Glomerular visceral epithelial cell (primary cell): ENCODE measurements around the gene MAPK10.
A peak's percentile ranks its signal among the peaks of the same experiment; 100 is the strongest.
"Not testable (repeated sequence)": the region's sequence is repeated elsewhere in the genome, so short reads cannot be mapped to it uniquely, and the experiment has no call there.

Experiments used
- DNase-seq: peaks from one replicate; pipeline ENCODE4 v3.0.0-alpha.2; 2016; ENCODE audit errors: extremely low spot score

Gene MAPK10

DNA sequence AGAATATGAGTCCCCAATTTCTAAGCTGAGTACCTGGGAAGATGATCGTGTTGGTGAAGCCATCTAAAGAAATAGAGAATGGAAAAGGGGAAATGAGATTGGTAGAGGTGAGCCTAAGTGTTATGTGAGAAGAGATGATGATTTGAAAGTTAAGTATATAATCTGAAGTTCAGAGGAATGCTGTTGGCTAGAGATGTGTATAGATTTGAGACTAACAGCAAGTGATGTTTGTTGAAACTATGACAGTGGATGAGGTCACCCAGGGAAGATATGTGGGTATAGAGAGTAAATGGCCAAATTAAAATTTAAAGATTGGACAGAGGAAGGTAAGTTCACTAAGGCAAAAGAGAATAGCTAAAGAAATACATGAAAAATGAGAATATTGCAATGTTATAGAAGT lies 324.2 kb downstream of the MAPK10 start:
- DNase-seq, result no peak

DNA sequence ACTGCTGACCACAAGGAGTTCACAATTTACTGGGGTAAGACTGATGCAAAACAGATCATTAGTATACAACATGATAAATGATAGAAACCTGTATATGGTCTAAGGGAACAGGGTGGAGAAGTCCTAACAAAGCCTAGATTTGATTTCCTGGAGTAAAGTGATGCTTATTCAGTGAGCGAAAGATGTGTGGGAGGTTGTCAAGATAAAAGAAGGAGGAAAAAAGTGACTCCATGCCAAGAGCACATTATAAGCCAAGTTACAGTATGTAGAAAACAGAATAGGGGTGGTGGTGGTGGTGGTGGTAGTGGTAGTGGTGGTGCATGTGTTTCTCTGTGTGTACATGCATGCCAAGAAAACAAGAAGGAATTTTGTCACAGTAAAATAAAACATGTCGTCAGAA lies 325.2 kb downstream of the MAPK10 start:
- no peak for DNase-seq

DNA sequence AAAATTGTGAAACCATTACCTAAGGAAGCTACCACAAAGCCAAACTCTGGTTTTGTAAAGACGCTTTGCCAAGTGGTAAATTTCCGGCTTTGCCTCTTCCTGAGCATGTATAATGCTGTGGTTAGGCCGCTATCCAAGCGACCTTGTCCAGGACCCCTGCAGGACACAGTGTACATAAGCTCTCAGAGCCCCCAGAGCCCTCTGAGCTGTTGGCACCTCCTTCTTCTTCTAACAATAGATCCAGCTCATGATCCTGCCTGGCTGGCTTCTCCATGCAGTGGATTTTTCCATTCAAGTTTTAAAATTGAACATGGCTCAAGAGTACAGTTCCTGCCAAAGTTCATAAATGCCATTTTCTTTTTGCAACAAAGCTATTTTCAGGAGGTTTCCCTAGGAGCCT lies 326.7 kb downstream of the MAPK10 start:
- DNase-seq, result peak; percentile 62

DNA sequence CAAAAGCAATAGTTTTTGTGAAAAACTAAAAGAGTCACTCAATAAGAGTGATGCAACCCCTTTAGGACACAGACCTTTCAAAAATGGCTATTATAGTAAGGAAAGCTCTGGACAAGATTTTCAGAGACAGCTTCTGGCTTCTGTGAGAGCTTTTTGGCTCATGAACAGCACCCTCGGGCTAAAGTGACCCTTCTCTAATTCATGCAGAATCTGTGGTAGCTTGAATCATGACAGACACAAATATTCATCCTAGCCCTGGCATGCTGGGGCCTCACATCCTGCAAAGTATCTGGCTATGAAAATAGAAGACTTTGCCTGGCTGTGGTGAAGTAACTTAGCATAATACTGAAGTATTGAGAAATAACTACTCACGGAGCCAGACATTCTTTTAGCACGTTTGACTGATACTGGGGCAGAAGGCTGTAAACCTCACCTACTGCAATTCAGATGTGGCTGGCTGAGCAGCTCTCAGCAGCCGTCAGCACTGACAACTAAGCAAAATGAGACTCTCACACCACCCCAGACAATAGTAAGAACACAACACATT lies 327.3 kb downstream of the MAPK10 start:
- peak; percentile 78 for DNase-seq

DNA sequence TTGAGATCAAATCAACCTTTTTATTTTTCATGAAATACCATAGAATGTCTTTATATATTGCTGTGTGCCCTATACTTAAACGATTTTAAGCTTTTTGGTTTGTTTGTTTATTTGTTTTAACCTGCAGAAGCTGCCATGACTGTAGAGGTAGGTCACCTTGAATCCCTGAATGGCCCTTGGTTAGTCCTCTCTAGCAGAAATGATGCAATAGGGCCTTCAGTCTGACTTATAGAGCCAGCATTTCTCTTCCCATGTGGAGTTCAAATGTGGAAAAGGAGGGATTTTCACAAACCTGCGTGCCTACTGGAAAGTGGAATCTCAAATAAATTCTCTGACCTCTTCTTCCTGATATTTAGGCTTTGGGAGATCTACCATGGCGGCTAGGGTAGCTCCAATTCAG lies 327.9 kb downstream of the MAPK10 start:
- no peak for DNase-seq

DNA sequence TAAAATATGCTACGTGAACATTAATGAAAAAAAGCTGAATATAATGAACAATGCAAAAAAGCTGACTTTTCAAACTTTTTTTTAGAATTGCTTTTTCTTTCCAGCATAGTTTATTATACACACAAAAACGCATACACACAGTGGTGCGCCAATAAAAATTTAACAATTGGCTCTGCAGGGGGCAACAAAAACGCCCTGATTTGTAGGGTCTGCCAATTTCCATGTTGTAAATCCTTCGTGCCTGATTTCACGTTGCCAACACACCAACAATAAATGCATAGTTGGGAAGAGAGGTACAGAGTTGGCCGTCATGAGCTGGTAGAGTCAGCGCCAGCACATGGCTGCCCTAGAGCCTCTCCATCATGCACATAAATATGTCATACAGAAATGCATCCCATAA lies 333.1 kb downstream of the MAPK10 start:
- DNase-seq, result no peak

DNA sequence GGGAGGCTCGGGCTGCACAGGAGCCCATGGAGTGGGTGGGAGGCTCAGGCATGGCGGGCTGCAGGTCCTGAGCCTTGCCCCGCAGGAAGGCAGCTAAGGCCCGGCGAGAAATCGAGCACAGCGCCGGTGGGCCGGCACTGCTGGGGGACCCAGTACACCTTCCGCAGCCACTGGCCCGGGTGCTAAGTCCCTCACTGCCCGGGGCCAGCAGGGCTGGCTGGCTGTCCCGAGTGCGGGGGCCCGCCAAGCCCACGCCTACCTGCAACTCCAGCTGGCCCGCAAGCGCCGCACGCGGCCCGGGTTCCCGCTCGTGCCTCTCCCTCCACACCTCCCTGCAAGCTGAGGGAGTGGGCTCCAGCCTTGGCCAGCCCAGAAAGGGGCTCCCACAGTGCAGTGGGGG lies 338.2 kb downstream of the MAPK10 start:
- not testable (repeated sequence) for DNase-seq

DNA sequence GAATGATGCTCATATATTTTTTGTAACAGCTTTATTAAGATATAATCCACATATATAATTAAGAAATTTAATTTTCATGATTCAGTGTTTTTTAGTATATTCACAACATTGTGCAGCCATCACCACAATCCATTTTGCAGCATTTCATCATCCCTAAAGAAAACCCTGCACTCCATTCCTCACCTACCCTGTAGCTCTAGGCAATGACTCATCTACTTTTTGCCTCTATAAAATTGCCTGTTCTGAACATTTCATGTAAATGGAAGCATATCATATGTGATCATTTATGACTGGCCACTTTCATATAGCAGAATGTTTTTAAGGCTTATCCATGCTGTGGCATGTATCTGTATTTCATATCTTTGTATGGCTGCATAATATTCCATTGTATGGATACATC lies 339.9 kb downstream of the MAPK10 start:
- DNase-seq, result no peak

DNA sequence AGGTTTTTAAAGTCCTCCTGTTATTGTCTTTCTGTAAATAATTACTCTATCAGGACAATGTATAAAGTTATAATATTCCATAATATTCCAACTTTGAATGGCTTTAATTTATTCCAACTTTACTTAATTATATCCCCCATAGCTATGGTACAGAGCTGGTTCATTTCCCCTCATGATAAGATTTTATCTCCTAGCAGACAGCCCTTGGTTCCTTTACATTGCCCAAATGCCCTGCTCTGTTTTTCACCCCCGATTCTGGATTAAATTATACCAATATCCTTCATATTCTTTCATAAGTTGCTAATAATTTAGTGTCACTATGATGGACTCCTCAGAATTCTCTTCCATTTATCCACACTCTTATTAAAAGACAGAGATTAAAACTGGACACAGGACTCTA lies 340.5 kb downstream of the MAPK10 start:
- no peak for DNase-seq

DNA sequence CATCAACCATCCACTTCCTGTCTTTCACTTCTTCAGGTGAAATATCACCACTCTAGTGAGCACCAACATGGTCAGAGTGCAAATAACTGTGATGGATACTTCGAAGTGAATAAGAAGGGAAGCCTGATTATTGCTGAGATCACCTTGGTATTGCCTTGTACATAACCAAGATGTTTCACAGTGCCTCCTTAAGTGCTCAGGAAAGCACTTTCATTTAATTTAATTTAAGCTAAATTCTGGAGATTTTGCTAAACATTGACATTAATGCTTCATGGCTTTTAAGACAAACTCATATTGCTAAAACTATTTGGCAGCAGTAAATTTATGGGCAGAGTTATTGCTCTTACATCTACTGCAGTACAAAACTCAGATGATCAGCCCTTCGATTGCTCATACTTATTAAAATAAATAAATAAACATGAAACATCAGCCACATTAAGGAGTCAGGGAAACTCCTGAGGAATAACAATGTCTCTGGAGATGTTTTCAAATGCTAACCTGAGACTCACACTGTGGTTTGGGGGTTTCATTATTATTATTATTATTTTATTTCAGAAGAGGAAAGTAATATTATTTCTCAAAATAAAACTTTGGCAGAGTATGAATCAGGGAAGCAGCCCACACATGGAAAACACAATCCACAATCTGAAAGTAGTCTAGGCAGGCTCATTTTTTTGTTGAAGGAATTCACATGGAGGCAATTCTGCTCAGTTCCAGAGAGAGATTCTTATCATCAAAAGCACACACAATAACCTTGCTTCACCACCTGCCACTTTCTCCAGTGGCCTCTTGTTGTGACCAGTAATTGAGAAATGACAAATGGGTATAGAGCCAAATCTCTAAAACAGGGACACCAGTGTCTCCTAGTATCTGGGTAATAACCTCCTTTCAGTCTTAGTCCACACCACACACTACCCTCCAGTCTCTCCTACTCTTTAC lies 344.2 kb downstream of the MAPK10 start:
- no peak for DNase-seq

DNA sequence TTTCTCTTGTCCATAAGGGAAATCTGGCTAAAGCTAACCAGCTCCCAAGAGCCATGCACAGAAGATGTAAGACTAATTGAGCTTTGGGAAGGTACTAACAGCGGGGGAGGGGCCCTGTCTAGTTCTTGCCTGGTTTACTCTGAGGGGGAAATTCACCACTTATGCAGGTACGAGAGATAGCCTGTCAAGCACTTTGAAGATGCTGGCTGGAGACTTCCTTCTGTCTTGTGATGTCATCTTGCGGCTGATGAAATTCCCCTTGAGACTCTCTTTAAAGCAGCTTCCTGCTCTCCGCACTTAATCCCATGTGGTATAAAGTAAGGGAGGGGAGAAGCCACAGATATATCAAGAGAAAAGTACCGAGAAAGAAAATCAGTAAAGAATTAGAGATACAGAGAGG lies 345.3 kb downstream of the MAPK10 start:
- no peak for DNase-seq

DNA sequence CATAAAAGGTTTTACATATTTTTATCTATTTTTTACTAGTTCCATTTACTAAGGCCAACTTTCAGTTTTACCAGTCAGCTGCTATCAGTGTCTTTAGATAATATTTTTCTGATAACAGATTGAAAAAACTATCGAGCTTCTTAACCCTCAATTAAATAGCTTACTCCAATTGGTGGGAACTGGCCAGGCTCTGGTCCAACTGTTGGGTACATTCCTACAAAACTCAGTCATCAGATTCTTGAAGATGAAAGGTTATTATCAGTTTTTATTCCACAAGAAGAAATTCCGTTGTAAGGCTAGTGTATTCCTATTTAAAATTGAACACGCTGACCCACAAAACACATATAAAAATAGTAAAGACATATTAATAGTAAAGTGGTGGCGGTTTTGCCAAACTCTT lies 346.2 kb downstream of the MAPK10 start:
- no peak for DNase-seq

DNA sequence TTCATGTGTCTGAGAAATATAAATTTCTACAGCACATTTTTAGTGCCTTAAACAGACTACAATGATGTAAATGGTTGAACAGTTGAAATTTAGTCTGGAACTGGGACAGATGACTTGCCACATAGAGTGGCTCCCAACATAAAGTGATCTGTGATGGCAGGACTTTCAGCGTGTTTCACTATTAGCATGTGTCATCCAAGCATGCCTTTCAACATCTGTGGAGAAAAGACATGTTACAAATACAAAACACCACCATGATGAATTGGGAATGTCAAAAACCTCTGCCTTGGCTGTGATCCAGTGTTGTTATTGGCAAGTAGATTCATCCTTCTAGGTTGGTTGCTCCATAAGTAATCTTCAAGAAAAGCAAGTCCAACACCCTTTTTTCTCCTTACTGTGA lies 348.7 kb downstream of the MAPK10 start:
- peak; percentile 56 for DNase-seq

DNA sequence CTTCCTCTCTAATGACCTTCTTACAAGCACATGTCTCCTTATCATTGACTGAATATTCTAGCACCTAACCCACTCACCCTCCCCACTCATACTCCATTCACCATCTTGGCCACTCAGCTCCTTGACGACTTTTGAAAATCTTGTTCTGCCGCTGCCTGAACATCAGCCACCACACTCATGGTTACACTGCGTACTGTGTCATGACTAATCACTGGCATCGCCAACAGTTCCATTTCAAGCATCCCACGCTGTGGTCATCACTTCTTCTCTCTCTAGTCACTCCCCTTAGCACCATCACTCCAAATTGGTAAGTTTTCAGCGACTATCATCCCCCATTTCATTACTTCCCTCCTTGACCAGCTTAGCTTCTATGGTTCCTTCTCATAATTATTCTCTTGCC lies 352.8 kb downstream of the MAPK10 start:
- DNase-seq, result no peak

DNA sequence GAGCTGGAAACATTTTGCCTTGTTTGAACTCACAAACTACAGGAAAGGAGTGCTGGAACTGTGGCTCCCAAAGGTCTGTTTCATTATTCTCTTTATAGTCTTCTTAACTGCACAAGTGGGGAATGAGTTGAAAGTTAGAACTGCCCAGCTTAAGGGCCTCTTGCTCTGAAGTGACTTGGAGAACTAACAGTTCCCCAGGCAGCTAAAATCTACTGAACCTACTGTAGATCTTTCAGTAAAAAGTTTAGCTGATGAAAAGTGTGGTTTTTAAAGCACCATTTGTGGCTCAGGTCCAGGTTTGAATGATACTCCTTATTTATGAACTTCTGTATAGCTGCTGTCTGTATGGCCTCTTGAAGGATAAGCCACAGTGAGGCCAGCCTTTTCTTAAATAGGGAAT lies 353.8 kb downstream of the MAPK10 start:
- DNase-seq, result no peak

DNA sequence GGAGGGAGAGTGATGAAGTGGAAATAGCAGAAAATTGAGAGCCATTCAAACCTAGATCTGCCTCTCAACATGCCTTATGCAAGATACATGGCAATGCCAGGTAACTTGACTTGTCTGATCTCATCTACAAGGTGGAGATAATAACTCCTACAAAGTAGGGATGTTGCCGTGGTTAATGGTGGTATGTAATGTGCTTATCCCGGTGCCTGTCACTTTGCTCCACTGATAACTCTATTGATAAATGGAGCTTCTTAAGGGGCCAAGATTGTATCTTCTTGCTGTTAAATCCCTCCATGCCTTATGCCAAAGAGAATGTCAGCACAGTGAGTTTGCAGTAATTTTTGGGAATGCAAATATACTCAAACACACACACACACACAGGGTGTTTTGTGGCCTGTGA lies 355.8 kb downstream of the MAPK10 start:
- no peak for DNase-seq

DNA sequence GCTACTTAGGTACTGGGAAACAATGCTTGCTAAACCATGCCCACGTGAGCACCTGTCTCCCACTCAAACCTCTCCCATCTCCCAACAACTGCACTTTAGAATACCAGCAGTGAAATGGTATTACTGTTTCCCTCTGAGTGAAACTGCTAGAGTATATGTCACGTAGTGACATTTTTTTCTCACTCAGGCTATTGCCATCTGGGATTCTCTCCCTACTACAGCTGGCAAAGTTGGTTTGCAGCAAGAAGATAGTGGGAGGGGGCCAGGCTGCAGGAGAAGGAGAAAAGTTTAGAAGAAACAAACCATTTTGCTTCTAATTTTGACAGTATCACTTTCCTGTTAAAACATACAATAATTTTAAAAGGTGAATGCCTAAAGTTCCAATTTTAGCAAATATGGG lies 358.3 kb downstream of the MAPK10 start:
- DNase-seq, result no peak

DNA sequence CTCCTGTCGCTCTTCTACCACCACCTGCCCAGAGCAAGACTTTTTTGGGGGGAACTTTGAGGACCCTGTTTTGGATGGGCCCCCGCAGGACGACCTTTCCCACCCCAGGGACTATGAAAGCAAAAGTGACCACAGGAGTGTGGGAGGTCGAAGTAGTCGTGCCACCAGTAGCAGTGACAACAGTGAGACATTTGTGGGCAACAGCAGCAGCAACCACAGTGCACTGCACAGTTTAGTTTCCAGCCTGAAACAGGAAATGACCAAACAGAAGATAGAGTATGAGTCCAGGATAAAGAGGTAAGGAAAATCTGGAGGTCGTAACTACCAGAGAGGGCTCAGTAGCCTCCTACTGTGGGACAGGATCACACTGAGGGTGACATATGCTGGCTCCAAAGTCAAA lies 364.5 kb downstream of the MAPK10 start:
- DNase-seq, result no peak

DNA sequence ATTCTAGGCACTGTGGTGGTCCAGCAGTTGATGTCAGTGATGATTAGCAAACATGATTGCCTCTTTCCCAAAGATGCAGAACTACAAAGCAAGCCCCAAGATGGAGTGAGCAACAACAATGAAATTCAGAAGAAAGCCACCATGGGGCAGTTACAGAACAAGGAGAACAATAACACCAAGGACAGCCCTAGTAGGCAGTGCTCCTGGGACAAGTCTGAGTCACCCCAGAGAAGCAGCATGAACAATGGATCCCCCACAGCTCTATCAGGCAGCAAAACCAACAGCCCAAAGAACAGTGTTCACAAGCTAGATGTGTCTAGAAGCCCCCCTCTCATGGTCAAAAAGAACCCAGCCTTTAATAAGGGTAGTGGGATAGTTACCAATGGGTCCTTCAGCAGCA lies 365.3 kb downstream of the MAPK10 start:
- DNase-seq, result no peak

DNA sequence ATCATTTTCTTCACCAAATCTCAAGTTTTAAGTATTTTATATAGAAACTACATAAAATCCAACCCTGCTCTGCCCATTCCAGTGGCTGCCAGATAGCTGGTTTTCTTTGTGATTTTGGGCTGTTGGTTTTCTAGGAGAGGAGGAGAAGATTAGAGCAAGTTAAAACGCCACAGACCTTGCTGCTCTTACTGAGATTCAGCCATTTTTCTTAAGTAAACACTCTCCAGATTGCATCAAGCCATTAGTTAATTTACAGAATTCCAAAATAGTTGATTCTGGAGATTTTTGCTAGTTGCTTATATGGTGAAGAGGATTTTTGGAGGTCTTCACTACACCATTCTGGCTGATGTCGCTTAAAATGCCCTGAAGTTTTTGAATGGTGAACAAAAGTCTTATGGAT lies 366.2 kb downstream of the MAPK10 start:
- no peak for DNase-seq

DNA sequence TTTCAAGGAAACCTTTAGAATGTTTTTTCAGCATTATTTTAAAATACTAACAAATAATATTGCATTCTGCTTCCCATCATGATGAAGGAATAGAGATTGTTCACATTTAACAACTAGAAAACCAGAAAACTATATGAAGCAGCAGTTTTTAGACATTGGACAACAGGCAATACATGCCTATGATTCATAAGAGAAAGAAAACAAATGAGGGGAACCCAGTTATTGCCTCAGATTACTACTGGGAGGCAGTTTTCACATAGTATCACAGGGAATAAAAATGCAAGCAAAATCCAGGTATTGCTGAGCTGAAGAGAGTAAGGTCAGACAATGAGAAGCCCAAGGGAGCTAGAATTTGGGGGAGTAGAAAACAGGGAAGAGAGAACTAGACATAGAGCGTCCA lies 373.6 kb downstream of the MAPK10 start:
- no peak for DNase-seq

DNA sequence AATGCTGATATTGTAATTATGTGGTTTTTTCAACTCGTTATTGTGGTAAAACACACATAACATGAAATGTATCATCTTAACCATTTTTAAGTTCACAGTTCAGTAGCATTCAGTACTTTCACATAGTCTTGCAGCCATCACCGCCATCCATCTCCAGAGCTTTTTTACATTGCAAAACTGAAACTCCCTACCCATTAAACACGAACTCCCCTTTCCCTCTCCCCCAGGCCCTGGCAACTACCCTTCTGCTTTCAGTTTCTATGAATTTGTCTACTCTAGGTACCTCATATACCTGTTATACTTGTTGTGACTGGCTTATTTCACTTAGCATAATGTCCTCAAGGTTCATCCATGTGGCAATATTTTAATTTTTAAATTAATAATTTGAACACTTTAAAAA lies 380.6 kb downstream of the MAPK10 start:
- no peak for DNase-seq

DNA sequence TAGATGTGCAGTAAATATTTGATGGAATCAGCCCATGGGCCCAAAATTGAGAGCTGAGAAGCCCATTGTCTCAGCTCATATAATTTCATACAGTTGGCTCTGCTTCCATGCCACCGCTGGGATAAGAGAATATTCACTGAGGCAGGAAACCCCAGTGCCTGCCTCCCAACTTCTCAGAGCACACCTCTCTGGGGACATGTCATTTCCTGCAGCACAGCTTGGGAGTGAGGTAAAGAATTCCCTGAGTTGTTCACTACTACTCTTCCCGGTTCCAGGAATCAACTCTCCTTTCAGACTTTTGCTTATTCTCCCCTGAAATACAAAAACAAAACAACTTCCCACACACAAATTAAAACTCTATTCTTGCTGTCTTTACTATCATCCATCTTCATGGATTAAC lies 389.3 kb downstream of the MAPK10 start:
- no peak for DNase-seq
